ENCODE data around the gene COL1A2. TPM values are rescaled to one million over a fixed set of nuclear protein-coding genes. Genes with fewer than 3 reads are reported as not detected.
A peak's percentile ranks its signal among the peaks of the same experiment; 100 is the strongest.

Gene COL1A2
- total RNA-seq, 2 donors from 2014 or later, result 0.31 to 0.56 TPM

DNA sequence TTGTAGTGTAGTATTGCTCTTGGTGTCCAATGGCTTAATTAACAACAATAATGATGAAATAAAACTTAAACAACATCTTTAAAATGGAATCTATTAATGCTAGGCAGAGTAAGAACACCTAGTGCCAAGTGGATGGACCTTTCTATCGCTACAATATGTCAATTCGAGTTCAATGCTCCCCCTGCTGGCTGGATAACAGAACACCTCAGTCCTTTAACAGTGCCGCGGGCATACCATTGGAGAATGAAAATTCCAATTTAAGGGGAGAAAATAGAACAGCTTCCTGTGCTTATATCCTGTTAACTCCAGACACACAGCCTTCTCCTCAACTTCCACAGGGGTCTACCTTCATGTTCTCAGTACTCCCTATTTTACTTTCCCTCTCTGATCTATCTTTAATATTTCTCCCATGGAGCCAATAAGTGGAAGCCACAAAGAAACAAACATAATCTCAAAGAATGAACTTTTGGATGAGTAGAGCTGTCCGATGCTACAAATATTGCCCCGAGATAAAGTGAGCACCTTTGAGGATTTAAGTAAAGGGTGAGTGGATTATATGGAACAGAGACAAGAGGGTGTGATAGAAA lies 41.4 kb downstream of the COL1A2 start:
- Mint-ChIP-seq H3K9me3 (no peaks in the 10 kb centered on the region), H3K27ac (no peak overlapping the region), H3K4me1 (ENCODE audit: low read depth) (no peaks in the 10 kb centered on the region), H3K36me3 (ENCODE audit: insufficient read depth in 2 of 2) (no peaks in the 10 kb centered on the region), H3K4me3 (no peak overlapping the region), H3K27me3 (ENCODE audit: low read depth) (peaks cover 35% of the 10 kb centered on the region)
- DNase-seq (peak; percentile 44 to 60), ATAC-seq (replicated peaks in 1 of 2) (peak; percentile 60 to 64)

DNA sequence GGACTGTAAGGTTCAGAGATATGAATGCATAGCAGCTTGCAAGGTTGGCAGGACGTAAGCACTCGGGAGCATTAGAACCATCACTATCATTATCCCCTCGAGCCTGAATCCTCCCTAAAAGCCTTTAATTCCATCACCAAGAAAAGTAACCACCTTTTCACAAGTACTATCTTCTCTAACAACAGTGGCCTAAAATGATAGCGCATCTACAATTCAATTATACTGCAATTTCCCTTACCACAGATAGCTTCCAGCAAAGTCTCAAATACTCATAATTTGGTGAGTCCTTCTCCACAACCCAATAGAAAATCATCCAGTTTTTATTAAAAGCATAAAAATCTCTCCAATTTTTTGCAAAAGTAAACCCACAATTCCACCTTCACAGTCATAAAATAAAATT lies 42.0 kb downstream of the COL1A2 start:
- Mint-ChIP-seq H3K4me3 (no peak overlapping the region), H3K27ac (no peak overlapping the region), H3K27me3 (ENCODE audit: low read depth) (peaks cover 41% of the 10 kb centered on the region), H3K4me1 (ENCODE audit: low read depth) (no peaks in the 10 kb centered on the region), H3K36me3 (ENCODE audit: insufficient read depth in 2 of 2) (no peaks in the 10 kb centered on the region), H3K9me3 (no peaks in the 10 kb centered on the region)
- ATAC-seq (replicated peaks in 1 of 2) (no peak), DNase-seq (no peak)

DNA sequence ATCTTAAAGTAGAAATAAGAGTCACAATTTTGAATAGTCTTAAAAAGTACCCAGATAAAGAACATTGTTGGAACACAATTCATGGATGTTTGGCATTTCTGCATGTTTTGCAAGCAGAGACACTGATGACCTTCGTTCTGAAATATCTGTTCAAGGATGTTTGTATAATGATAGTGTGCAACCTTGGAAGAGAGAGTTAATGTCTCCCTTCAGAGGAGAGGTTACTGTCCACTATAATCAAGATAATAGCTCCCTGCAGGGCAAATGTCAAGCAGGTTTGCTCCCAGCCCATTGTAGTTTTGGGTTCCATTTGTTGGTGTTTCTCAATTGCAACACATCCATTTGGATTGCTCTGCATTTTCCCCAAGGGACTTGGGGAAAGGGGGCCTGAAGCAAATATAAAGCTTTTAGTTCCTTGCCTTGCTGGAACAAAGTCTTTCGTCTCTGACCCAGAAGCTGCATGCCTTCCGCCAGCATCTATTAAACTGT lies 45.2 kb downstream of the COL1A2 start:
- peaks cover 50% of the 10 kb centered on the region for H3K27me3 Mint-ChIP-seq (ENCODE audit: low read depth)
- H3K4me3 Mint-ChIP-seq, result no peak overlapping the region
- no peaks in the 10 kb centered on the region for H3K36me3 Mint-ChIP-seq (ENCODE audit: insufficient read depth in 2 of 2)
- no peaks in the 10 kb centered on the region for H3K9me3 Mint-ChIP-seq
- DNase-seq (no peak), ATAC-seq (replicated peaks in 1 of 2) (no peak)
- no peaks in the 10 kb centered on the region for H3K4me1 Mint-ChIP-seq (ENCODE audit: low read depth)
- no peak overlapping the region for H3K27ac Mint-ChIP-seq

DNA sequence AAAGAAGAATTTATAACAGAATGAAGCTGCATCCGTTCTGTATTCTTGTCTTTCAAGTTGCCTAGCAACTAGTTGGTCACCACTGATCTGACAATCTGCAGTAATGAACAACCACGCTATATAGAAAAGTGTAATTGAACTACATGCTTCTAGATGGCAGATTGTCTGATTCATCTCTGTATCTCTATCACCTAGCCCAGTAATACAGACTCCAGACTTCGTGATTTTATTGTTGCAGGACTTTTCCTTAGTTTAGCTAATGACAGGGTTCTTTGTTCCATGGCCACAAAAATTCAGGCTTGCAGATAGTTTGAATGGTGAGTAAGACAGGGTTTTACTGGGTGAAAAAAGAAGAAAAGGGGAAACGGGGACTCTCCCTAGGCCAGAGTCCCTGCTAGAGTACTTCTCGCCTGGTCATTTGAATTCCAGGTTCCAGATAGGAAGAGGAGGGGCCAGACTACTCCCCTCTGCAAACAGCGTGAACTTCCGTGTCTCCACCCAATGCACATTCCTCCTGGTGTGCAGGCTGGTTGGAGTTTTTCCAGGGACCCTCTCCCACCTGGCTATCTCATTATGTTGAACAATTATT lies 45.9 kb downstream of the COL1A2 start:
- Mint-ChIP-seq H3K36me3 (ENCODE audit: insufficient read depth in 2 of 2) (no peaks in the 10 kb centered on the region), H3K27ac (no peak overlapping the region), H3K4me3 (no peak overlapping the region), H3K4me1 (ENCODE audit: low read depth) (no peaks in the 10 kb centered on the region), H3K9me3 (no peaks in the 10 kb centered on the region), H3K27me3 (ENCODE audit: low read depth) (peaks cover 45% of the 10 kb centered on the region)
- DNase-seq (no peak), ATAC-seq (replicated peaks in 1 of 2) (no peak)

DNA sequence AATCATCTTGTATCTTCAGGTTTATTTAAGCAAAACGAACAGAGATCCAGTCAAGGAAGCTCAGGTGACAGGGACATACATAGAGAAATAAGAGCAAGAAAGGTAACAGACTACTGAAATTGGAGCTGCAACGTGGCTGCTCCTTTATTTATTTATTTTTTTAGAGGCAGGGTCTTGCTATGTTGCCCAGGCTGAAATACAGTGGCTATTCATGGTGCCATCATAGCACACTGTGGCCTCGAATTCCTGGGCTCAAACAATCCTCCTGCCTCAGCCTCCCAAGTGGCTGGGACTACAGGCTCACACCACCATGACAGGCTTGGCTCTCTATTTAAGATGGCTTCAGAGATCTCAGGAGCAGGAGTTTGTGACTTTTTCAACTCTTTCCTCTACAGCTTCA lies 46.4 kb downstream of the COL1A2 start:
- Mint-ChIP-seq H3K4me3 (no peak overlapping the region), H3K4me1 (ENCODE audit: low read depth) (no peaks in the 10 kb centered on the region), H3K27ac (no peak overlapping the region), H3K27me3 (ENCODE audit: low read depth) (peaks cover 40% of the 10 kb centered on the region), H3K9me3 (no peaks in the 10 kb centered on the region), H3K36me3 (ENCODE audit: insufficient read depth in 2 of 2) (no peaks in the 10 kb centered on the region)
- DNase-seq (no peak), ATAC-seq (replicated peaks in 1 of 2) (no peak)

DNA sequence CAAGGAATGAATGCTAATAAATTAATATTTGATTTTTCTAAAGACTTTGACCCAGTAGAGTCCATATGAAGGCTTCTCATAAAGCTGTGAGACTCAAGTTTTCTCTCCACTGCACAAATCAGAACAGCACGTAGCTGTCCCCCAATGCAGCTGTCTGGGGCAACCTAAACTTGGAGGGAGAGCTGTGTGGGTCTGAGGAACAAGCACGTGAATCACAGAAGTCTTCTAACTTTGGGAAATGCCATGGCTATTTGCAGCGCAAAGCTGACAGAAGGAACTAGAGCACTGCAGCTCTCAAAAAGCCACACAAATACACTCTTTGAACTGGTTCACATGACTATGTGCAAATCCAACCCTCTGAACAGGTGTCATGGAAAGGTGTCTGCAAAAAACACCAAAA lies 47.9 kb downstream of the COL1A2 start:
- ATAC-seq (replicated peaks in 1 of 2) (no peak), DNase-seq (no peak)
- no peaks in the 10 kb centered on the region for H3K9me3 Mint-ChIP-seq
- no peak overlapping the region for H3K27ac Mint-ChIP-seq
- H3K36me3 Mint-ChIP-seq (ENCODE audit: insufficient read depth in 2 of 2), result no peaks in the 10 kb centered on the region
- H3K4me1 Mint-ChIP-seq (ENCODE audit: low read depth), result no peaks in the 10 kb centered on the region
- no peak overlapping the region for H3K4me3 Mint-ChIP-seq
- H3K27me3 Mint-ChIP-seq (ENCODE audit: low read depth), result peaks cover 32% of the 10 kb centered on the region

DNA sequence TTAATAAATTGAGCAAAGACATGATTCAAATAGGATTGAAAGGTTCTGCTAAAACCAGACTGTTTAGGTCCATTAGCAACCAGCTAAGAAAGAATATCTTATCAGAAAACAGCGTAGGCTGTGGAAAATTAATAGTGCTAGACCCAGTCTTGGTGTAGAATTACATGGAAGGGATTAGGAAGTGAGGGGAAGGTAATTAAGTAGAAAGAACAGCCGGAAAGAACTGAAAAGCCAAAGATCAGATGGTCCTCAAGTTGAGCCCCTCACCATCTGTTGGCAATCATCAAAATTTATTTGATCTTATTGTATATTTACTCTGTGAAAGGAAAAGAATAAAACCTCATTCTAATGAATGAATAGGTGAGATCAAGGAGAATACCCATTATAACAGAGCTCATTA lies 50.1 kb downstream of the COL1A2 start:
- H3K9me3 Mint-ChIP-seq, result no peaks in the 10 kb centered on the region
- no peaks in the 10 kb centered on the region for H3K4me1 Mint-ChIP-seq (ENCODE audit: low read depth)
- DNase-seq (no peak), ATAC-seq (replicated peaks in 1 of 2) (no peak)
- H3K36me3 Mint-ChIP-seq (ENCODE audit: insufficient read depth in 2 of 2), result no peaks in the 10 kb centered on the region
- peaks cover 19% of the 10 kb centered on the region for H3K27me3 Mint-ChIP-seq (ENCODE audit: low read depth)
- H3K4me3 Mint-ChIP-seq, result no peak overlapping the region
- H3K27ac Mint-ChIP-seq, result no peak overlapping the region

DNA sequence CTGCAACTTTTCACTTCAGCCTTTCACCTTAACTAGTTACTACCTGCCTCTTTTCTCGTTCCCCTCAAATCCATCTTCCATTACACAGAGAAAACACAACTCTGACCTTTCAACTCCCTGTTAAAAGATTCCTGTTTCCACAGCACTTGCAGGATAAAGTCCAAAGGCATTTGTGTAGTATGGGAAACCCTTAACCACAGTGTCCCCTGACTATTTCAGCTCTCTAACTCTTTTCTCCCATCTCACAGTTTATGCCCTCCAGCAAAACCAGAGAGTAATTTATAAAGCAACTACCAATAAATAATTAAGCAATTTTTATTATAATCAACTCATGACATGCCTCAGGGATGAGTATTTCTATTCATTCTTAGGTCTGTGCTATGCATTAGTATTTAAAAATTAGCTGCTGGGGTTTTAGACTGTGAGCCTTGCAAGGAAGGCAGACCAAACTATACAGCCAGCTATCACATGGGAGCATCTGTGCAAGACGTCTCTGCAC lies 51.0 kb downstream of the COL1A2 start:
- no peaks in the 10 kb centered on the region for H3K4me1 Mint-ChIP-seq (ENCODE audit: low read depth)
- no peaks in the 10 kb centered on the region for H3K9me3 Mint-ChIP-seq
- ATAC-seq (replicated peaks in 1 of 2) (no peak), DNase-seq (no peak)
- H3K27me3 Mint-ChIP-seq (ENCODE audit: low read depth), result peaks cover 18% of the 10 kb centered on the region
- no peaks in the 10 kb centered on the region for H3K36me3 Mint-ChIP-seq (ENCODE audit: insufficient read depth in 2 of 2)
- no peak overlapping the region for H3K4me3 Mint-ChIP-seq
- H3K27ac Mint-ChIP-seq, result no peak overlapping the region

DNA sequence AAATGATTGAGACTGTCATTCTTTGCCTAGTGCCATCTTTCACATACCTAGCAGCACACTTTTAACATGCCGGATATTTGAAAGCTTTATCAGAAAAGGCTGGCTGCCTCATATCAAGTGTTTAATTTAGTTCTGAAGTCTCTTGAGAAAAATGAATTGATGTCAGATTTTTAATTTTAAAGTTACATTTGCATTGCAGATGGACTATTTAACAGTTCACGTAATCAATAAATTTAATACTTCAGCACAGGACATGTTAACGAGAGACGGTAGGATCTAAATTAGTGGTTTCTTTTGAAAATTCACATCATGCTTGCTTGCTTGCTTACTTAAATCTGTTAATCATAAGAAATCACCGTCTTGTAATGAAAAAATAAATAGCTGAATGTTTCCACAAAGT lies 51.6 kb downstream of the COL1A2 start:
- Mint-ChIP-seq H3K9me3 (no peaks in the 10 kb centered on the region), H3K36me3 (ENCODE audit: insufficient read depth in 2 of 2) (no peaks in the 10 kb centered on the region), H3K27me3 (ENCODE audit: low read depth) (peaks cover 13% of the 10 kb centered on the region), H3K4me3 (no peak overlapping the region), H3K4me1 (ENCODE audit: low read depth) (no peaks in the 10 kb centered on the region), H3K27ac (no peak overlapping the region)
- no peak for ATAC-seq (replicated peaks in 1 of 2)
- no peak for DNase-seq

DNA sequence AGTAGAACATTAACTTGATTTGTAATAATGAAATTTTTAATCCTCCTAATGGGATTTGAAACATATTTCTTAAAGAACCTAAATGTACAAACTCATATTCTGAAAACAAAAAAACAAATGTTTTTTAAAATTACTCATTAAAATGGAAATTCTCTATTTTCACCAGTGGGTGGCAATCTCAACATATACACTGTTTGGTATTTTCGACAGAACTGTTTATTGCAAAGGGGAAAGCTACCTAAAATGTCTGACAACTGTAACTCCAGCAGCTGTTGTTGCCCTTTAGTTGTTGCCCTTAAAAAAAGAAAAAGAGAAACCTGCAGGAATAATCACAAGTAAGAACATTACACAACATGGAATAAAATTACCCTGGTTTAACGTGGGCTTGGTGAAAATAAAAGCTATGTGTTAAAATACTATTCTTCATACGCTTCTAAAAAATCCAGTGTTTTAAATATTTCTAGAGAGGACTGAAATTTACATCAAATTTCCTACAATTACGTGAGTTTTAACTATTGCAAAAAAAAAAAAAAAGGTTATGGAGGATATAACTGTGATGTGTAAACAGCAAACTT lies 54.5 kb downstream of the COL1A2 start:
- no peaks in the 10 kb centered on the region for H3K9me3 Mint-ChIP-seq
- ATAC-seq (replicated peaks in 1 of 2) (no peak), DNase-seq (no peak)
- H3K4me3 Mint-ChIP-seq, result no peak overlapping the region
- H3K27me3 Mint-ChIP-seq (ENCODE audit: low read depth), result peaks cover 7% of the 10 kb centered on the region
- H3K36me3 Mint-ChIP-seq (ENCODE audit: insufficient read depth in 2 of 2), result no peaks in the 10 kb centered on the region
- H3K27ac Mint-ChIP-seq, result no peak overlapping the region
- no peaks in the 10 kb centered on the region for H3K4me1 Mint-ChIP-seq (ENCODE audit: low read depth)

DNA sequence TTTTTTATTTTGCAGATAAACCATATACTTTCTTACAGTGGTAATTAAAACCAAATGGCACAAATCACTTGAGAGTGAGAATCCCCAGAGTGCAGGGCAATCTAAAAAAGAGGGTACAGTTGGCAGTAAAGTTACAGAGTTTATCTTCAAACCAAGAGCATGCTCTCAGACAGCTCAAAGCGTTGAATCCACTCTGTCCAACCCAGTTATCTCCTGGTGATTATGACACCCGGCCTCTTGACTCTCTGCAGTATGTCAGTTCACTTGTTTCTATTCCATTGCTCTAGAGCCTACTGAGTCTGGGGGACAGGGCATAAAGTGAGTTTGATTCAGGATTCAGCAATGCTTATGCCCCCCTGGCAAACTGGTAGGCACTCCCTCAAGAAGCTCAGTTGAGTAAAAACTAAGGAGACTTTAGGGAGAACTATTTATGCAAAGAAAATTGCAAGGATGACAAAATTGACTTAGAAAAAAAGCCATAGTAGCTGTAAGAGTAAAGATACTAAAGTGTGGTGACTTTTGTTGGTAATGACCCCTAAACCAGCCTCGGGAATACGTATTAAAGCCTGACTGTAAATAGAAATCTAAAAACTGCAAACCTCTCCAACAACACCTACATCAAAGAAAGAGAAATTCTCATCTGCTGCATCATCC lies 55.5 kb downstream of the COL1A2 start:
- Mint-ChIP-seq H3K27ac (no peak overlapping the region), H3K27me3 (ENCODE audit: low read depth) (peaks cover 7% of the 10 kb centered on the region), H3K4me3 (no peak overlapping the region), H3K4me1 (ENCODE audit: low read depth) (no peaks in the 10 kb centered on the region), H3K9me3 (no peaks in the 10 kb centered on the region), H3K36me3 (ENCODE audit: insufficient read depth in 2 of 2) (no peaks in the 10 kb centered on the region)
- no peak for ATAC-seq (replicated peaks in 1 of 2)
- no peak for DNase-seq

DNA sequence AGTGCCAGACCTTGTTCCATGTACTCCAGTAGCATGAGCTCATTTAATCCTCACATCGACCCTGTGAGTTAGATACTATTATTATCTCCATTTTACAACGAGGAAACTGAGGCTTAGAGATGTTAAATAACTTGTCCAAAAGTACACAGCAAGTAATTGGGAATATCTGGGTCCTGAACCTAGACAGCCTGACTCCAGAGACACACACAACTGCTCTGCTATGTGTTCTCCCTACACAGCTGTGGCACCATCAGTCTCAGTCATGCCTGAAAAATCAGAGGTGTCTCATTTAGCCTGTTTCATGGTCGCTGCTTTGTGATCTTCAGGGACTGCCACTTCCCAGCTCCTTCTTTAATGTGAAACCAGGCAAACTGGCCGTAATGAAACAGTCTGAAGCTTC lies 56.5 kb downstream of the COL1A2 start:
- Mint-ChIP-seq H3K4me1 (ENCODE audit: low read depth) (peaks cover 6% of the 10 kb centered on the region), H3K27ac (no peak overlapping the region), H3K4me3 (no peak overlapping the region), H3K27me3 (ENCODE audit: low read depth) (peaks cover 7% of the 10 kb centered on the region), H3K36me3 (ENCODE audit: insufficient read depth in 2 of 2) (no peaks in the 10 kb centered on the region), H3K9me3 (no peaks in the 10 kb centered on the region)
- DNase-seq, result no peak
- ATAC-seq (replicated peaks in 1 of 2), result no peak

DNA sequence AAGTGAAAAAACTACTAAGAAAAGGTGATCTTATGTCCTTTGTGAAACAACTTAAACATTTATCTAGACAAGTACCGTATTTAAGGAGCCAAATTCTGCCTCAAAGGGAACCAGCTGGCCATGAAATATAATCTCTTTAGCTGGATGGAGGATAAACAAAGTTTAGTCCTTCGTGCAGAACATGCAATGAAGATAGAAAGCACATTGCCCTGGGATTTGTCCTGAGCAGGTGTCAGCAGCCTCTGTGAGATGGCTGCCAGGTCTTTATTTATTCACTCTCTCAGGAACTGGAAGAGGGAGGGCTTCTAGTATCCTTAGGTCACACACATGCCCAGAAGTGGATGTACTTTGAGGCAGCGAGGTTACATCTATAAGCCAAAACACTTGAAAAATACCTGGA lies 57.5 kb downstream of the COL1A2 start:
- ATAC-seq (replicated peaks in 1 of 2) (no peak), DNase-seq (no peak)
- Mint-ChIP-seq H3K9me3 (no peaks in the 10 kb centered on the region), H3K4me1 (ENCODE audit: low read depth) (peaks cover 6% of the 10 kb centered on the region), H3K4me3 (no peak overlapping the region), H3K36me3 (ENCODE audit: insufficient read depth in 2 of 2) (no peaks in the 10 kb centered on the region), H3K27me3 (ENCODE audit: low read depth) (peaks cover 7% of the 10 kb centered on the region), H3K27ac (no peak overlapping the region)

Measured in activated T-cell treated with anti-CD3 and anti-CD28 coated beads, Interleukin-2, amount 50 U/mL, for 72 hours (primary cell).